HepG2 (cell line): Measurements from ENCODE around the gene STIM2.

ENCODE experiments used
- ATF1 ChIP-seq: IDR thresholded peaks from 2 replicates; pipeline ENCODE4 v1.6.1; 2016; ENCODE audit warnings: mild to moderate bottlenecking, control low read depth
- ELF4 ChIP-seq: sonication (generic); formaldehyde crosslinking; IDR thresholded peaks from 2 replicates; pipeline ENCODE4 v1.5.0; 2020; ENCODE audit warnings: missing genetic modification reagents, mild to moderate bottlenecking, moderate library complexity, borderline replicate concordance
- KDM6A ChIP-seq: IDR thresholded peaks from 2 replicates; pipeline ENCODE4 v1.6.1; 2016; ENCODE audit warnings: low read depth
- MXD1 ChIP-seq: sonication (generic); formaldehyde crosslinking; IDR thresholded peaks from 2 replicates; pipeline ENCODE4 v1.4.0; 2020; ENCODE audit warnings: mild to moderate bottlenecking, missing genetic modification reagents
- MYC ChIP-seq: sonication (generic); formaldehyde crosslinking; IDR thresholded peaks from 2 replicates; pipeline ENCODE4 v1.9.0; 2021; ENCODE audit warnings: missing genetic modification reagents, borderline replicate concordance
- NCOA1 ChIP-seq: sonication (generic); formaldehyde crosslinking; IDR thresholded peaks from 2 replicates; pipeline ENCODE4 v1.9.0; 2021; ENCODE audit warnings: missing genetic modification reagents
- RARG ChIP-seq: sonication (generic); formaldehyde crosslinking; IDR thresholded peaks from 2 replicates; pipeline ENCODE4 v1.4.0; 2020; ENCODE audit warnings: low read depth, mild to moderate bottlenecking, missing genetic modification reagents
- ZNF251 ChIP-seq: sonication (generic); formaldehyde crosslinking; IDR thresholded peaks from 2 replicates; pipeline ENCODE4 v1.9.0; 2021; ENCODE audit warnings: mild to moderate bottlenecking, missing genetic modification reagents
- ZNF790 ChIP-seq: sonication (generic); formaldehyde crosslinking; IDR thresholded peaks from 2 replicates; pipeline ENCODE4 v1.8.0; 2022; ENCODE audit warnings: missing genetic modification reagents, mild to moderate bottlenecking, borderline replicate concordance
- TF ChIP-seq, protein P1 (sequence below): sonication (generic); formaldehyde crosslinking; IDR thresholded peaks from 2 replicates; pipeline ENCODE4 v1.5.0; 2020; ENCODE audit warnings: missing genetic modification reagents

DNA sequence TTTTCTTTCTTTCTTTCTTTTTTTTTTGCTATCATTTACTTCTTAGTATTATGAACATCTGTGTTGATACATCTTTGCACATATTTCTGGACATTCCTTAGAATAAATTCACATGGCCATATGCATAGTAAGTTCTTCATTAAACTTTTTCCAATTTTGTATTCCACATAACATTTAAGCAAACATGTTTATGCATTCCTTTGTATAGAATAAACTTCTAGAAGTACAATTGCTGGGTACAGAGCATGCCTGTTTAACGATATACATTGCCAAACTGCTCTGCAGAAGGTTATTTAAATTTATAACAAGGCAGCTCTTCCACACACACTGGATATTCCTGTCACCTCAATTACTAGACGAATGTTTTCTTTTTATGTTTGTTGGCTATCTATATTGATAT, 36.0 kb upstream of the STIM2 start:
- no peak for TF ChIP-seq ZNF790
- TF ChIP-seq NCOA1 (CRISPR knock-in tag): no peak
- TF ChIP-seq MYC (CRISPR knock-in tag): no peak
- TF ChIP-seq, protein P1, sequence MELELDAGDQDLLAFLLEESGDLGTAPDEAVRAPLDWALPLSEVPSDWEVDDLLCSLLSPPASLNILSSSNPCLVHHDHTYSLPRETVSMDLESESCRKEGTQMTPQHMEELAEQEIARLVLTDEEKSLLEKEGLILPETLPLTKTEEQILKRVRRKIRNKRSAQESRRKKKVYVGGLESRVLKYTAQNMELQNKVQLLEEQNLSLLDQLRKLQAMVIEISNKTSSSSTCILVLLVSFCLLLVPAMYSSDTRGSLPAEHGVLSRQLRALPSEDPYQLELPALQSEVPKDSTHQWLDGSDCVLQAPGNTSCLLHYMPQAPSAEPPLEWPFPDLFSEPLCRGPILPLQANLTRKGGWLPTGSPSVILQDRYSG (CRISPR knock-in tag): no peak
- no peak for TF ChIP-seq RARG
- TF ChIP-seq ZNF251 (CRISPR knock-in tag): no peak
- TF ChIP-seq ELF4 (CRISPR knock-in tag): no peak
- TF ChIP-seq MXD1 (CRISPR knock-in tag): no peak
- TF ChIP-seq KDM6A (CRISPR knock-in tag): no peak
- no peak for TF ChIP-seq ATF1 (CRISPR knock-in tag)
